ENCODE measurements around the gene CEP126. TPM values are rescaled to one million over a fixed set of nuclear protein-coding genes. Genes with fewer than 3 reads are reported as not detected.
"Not testable (repeated sequence)": the region's sequence is repeated elsewhere in the genome, so short reads cannot be mapped to it uniquely, and the experiment has no call there.

The CEP126 gene
- total RNA-seq, 1 donor from 2014 or later = 4.2 TPM

DNA sequence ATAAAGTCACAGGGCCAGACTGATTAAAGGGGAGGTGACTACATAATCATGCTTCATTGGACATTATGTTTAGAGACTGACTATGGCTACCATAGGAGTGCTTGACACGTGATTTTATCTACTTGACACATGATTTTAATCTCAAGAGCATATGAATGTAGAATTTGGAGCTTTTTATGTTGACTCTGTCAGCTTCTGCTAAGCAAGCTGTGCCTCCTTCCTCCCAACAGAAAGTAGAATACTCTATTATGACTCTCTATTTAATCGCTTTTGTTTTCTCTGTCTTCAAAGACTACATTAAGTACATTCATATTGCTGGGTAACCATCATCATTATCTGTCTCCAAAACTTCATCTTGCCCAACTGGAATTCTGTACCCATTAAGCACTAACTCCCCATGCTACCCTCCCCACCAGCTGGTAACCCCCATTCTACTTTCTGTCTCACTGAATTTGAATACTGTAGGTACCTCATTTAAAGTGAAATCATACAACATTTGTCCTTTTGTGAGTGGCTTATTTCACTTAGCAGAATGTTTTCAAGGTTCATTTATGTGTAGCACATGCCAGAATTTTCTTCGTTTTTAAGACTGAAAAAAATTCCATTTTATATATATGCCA is 26.2 kb downstream of the CEP126 start:
- no peak for DNase-seq

DNA sequence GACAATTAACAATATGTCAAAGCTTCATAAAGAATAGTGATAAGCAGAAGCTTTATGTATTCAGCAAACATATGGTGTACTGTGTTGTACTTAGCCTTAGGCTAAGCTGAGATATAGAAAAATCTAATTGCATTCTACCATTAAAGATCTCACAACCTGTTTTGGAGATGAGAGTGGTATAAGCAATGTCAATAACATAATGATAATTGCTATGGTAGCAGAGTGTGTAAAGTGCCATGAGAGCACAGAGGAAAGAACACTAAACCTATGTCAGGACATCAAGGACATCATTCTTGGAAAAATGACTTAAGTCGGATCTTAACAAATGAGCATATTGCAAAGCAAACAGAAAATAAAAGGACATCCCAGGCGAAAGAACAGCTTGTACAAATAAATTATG is 30.1 kb downstream of the CEP126 start:
- DNase-seq = no peak

GRCh38 chr11:101945448-101945847 is 30.6 kb downstream of the CEP126 start:
- no peak for DNase-seq

- DNase-seq = no peak
Measured at GRCh38 chr11:101949680-101950220, 34.9 kb downstream of the CEP126 start.

DNA sequence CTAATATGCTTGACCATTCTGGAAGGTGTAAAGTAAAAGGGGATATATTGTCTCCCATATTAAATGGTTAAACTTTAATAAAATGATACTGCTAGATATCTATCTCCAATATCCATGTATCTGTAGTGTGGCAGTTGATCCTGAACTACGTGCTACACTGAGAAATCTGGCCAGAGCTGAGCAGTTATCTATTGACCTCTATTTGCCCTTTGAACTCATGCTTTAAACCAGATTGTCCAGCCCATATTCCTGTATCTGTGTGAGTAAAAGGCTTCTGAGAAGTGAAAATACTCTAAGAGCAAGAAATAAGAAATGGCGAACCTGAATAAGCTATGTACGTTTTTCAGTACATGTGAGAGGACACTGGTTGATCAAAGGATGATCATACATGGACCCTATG is 40.5 kb downstream of the CEP126 start:
- DNase-seq = no peak

GRCh38 chr11:101955701-101956100 is 40.9 kb downstream of the CEP126 start:
- DNase-seq = no peak

DNA sequence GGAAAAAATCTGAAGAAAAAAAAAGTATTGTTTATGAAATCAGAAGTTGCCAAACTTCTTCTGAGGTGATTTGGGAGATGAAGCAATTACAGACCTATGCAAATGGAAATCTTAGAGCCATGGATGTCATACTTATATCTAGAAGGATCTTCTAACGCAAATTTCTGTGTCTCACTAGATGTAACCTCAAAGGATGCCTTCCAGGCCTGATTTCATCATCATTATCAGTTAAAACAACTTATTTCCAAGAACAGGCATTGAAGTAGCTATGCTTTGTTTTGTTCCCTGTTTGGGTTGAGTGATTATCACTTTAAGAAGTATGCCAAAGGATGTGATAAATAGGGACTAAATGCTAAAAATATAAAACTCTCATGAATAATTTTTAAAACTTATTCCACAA is 45.4 kb downstream of the CEP126 start:
- no peak for DNase-seq

GRCh38 chr11:101964200-101964599 is 49.4 kb downstream of the CEP126 start:
- DNase-seq = not testable (repeated sequence)

GRCh38 chr11:101974255-101974654 is 59.4 kb downstream of the CEP126 start:
- no peak for DNase-seq

- DNase-seq = no peak
Measured at GRCh38 chr11:101974771-101975170, 60.0 kb downstream of the CEP126 start.

GRCh38 chr11:101975734-101976133 is 60.9 kb downstream of the CEP126 start:
- no peak for DNase-seq

- DNase-seq = no peak
Measured at GRCh38 chr11:101987370-101987769, 72.6 kb downstream of the CEP126 start.

DNA sequence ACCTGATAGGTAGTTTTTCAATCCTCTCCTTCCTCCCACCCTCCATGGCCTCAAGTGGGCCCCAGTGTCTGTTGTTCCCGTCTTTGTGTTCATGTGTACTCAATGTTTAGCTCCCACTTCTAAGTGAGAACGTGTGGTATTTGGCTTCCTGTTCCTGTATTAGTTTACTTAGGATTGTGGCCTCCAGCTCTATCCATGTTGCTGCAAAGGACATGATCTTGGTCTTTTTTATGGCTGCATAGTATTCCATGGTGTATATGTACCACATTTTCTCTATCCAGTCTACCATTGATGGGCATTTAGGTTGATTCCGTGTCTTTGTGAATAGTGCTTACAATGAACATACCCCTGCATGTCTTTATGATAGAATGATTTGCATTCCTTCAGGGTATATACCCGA is 78.4 kb downstream of the CEP126 start:
- no peak for DNase-seq

- DNase-seq = not testable (repeated sequence)
Measured at GRCh38 chr11:101994052-101994469, 79.3 kb downstream of the CEP126 start.

- no peak for DNase-seq
Measured at GRCh38 chr11:101996111-101996510, 81.3 kb downstream of the CEP126 start.

DNA sequence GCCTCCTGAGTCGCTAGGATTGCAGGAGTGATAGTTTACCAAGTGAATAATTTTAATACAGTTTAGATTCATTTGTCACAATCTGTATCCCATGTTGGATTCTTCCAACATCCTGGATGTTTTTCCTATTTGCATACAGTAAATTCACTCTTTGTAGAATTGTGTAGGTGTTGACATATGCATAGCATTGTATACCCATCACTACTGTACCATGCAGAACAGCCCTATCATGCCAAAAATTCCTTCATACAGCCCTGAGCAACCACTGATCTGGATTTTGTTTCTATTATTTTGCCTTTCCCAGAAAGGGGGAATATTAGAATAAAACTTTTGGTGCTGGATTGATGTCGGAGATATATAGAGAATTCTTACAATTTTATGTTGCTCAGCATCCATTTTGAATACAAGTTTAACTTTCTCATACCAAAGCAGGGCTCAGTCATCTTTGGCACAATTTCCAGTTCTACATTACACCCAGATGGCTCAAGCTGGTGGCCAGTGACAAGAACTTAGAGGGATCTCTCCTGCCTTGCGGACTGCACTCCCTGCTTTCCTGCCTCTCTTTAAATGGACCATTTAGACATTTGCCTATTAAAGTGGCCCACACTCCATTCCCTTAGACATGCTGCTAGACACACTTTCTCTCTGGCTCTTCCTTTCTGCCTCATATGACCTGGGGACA is 87.0 kb downstream of the CEP126 start:
- DNase-seq = no peak

DNA sequence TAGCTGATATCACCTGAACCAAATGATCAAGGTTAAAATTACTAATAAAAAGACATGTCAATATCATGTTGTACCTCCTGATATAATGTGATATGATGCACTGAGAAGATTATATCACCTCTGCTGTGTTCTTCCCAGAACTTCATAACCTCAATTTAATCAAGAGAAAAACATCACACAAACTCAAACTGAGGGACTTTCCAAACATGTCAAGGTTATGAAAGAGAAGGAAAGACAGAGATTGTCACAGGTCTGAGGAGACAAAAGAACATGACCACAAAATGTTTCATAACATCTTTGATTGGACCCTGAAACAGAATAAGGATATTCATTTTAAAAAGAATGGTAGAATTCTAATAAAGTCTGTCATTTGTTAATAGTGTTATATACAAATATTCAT is 89.4 kb downstream of the CEP126 start:
- no peak for DNase-seq

DNA sequence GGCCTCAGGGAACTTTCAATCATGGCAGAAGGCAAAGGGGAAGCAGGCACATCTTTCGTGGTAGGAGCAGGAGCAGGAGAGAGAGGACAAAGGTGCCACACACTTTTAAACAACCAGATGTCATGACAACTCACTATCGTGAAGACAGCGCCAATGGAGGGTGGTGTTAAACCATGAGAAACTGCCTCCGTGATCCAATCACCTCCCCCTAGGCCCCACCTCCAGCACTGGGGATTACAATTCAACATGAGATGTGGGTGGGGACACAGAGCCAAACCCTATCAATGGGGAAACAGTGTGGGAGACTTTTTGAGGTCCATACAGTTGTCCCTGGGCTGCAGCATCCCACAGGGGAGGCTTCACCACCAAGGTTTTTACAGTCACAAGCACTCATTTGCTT is 90.5 kb downstream of the CEP126 start:
- DNase-seq = no peak

- no peak for DNase-seq
Measured at GRCh38 chr11:102006835-102007566, 92.2 kb downstream of the CEP126 start.

- DNase-seq = peak; percentile 73
Measured at GRCh38 chr11:102007567-102008437, 93.0 kb downstream of the CEP126 start.

GRCh38 chr11:102010776-102011494 is 96.1 kb downstream of the CEP126 start:
- peak; percentile 69 for DNase-seq

All from tongue (tissue), 2 donors.